Prostate gland (tissue), 2 donors: ENCODE measurements around the gene IMMP1L. TPM values are rescaled to one million over a fixed set of nuclear protein-coding genes. Genes with fewer than 3 reads are reported as not detected.

Experiments
- DNase-seq: peaks from one replicate; pipeline ENCODE4 v3.0.0-alpha.2; 2019; ENCODE audit warnings: low spot score
- H3K27ac ChIP-seq, 2 donors: fragments of 200-600 bp; sonication (generic); 2 replicates each; pipeline ENCODE4 v1.5.1; 2017 to 2019
- H3K27me3 ChIP-seq: fragments of 200-600 bp; sonication (generic); replicated peaks from 2 replicates; pipeline ENCODE4 v1.5.1; 2019; ENCODE audit not compliant: insufficient read depth
- H3K36me3 ChIP-seq, 2 donors: fragments of 200-600 bp; sonication (generic); 1 replicate in 1 of 2; 2 replicates in 1 of 2; pipeline versions ENCODE4 v1.5.1 to v1.8.1; 2017 to 2019
- H3K4me1 ChIP-seq: fragments of 200-600 bp; sonication (generic); replicated peaks from 2 replicates; pipeline ENCODE4 v1.5.1; 2019
- H3K4me3 ChIP-seq, 2 donors: fragments of 200-600 bp; sonication (generic); 2 replicates each; pipeline ENCODE4 v1.5.1; 2017 to 2019
- H3K9me3 ChIP-seq: fragments of 200-600 bp; sonication (generic); 2 replicates; pipeline ENCODE4 v1.5.1; 2017
- CTCF ChIP-seq, 4 experiments: fragments of 200-600 bp in 2 of 4; fragments of 450-650 bp in 2 of 4; sonication (generic) in 2 of 4; IDR thresholded peaks; 1 replicate in 3 of 4; 2 replicates in 1 of 4; pipeline ENCODE4 v1.5.1; 2016 to 2019; ENCODE audit warnings: antibody characterized with exemption in 4 of 4, mild to moderate bottlenecking in 2 of 4, moderate library complexity in 2 of 4
- POLR2A ChIP-seq: fragments of 450-650 bp; IDR thresholded peaks from one replicate; pipeline ENCODE4 v1.6.1; 2016; ENCODE audit warnings: antibody characterized with exemption, mild to moderate bottlenecking
- POLR2AphosphoS5 ChIP-seq: sonication (generic); formaldehyde crosslinking; IDR thresholded peaks from one replicate; pipeline ENCODE4 v1.6.1; 2017; ENCODE audit warnings: antibody characterized with exemption
- WGBS: methylation state at CpG from one replicate; pipeline ENCODE4 v1.1.5; 2018; 5-methylcytosine and 5-hydroxymethylcytosine counted together
- intact Hi-C: fragments of 100-400 bp; cut with DNase I; formaldehyde crosslinking; loops from one replicate; pipeline ENCODE4 v1.14.2; 2022
- total RNA-seq, 2 donors: library from RNA; depleted of rRNA; stranded (reverse); fragments of >200 nt; gene quantifications; one replicate each; pipeline ENCODE4 v1.1.0, GENCODE V29; 2016

Gene IMMP1L
- total RNA-seq, 2 donors from 2014 or later = 25.2 to 72.9 TPM

- intact Hi-C loops = no loop called here
- Histone ChIP-seq H3K4me1 (no peaks in the 10 kb centered on the region), H3K27me3 (no peaks in the 10 kb centered on the region), H3K36me3 (no peaks in the 10 kb centered on the region), H3K9me3 (no peaks in the 10 kb centered on the region), H3K4me3 (no peak overlapping the region), H3K27ac (no peak overlapping the region)
- TF ChIP-seq POLR2AphosphoS5 = no peak
- no peak for TF ChIP-seq CTCF (IDR thresholded peaks at IDR 0.05)
- TF ChIP-seq POLR2A = no peak
- DNase-seq = no peak
- WGBS = 25% methylated on average over 2 of the region's 2 CpGs
Measured at GRCh38 chr11:31421820-31422219, 87.6 kb downstream of the IMMP1L start.

GRCh38 chr11:31419669-31420068 is 89.8 kb downstream of the IMMP1L start:
- no peak for TF ChIP-seq POLR2A
- Histone ChIP-seq H3K9me3 (no peaks in the 10 kb centered on the region), H3K36me3 (no peaks in the 10 kb centered on the region), H3K27me3 (no peaks in the 10 kb centered on the region), H3K4me3 (no peak overlapping the region), H3K4me1 (no peaks in the 10 kb centered on the region), H3K27ac (no peak overlapping the region)
- 60% methylated on average over 1 of the region's 1 CpG for WGBS
- intact Hi-C loops = no loop called here
- no peak for DNase-seq

- TF ChIP-seq CTCF (IDR thresholded peaks at IDR 0.05) (no peak), POLR2A (no peak), POLR2AphosphoS5 (no peak)
- no peaks in the 10 kb centered on the region for H3K9me3 ChIP-seq
- H3K27ac ChIP-seq = no peak overlapping the region
- DNase-seq = no peak
- H3K4me3 ChIP-seq = no peak overlapping the region
- H3K36me3 ChIP-seq = no peaks in the 10 kb centered on the region
- no peaks in the 10 kb centered on the region for H3K4me1 ChIP-seq
- WGBS = 90% methylated on average over 3 of the region's 3 CpGs
- intact Hi-C loops = no loop called here
- no peaks in the 10 kb centered on the region for H3K27me3 ChIP-seq
Measured at GRCh38 chr11:31419138-31419537, 90.3 kb downstream of the IMMP1L start.

- no peaks in the 10 kb centered on the region for H3K36me3 ChIP-seq
- intact Hi-C loops = no loop called here
- DNase-seq = no peak
- no peaks in the 10 kb centered on the region for H3K4me1 ChIP-seq
- H3K27me3 ChIP-seq = no peaks in the 10 kb centered on the region
- H3K9me3 ChIP-seq = no peaks in the 10 kb centered on the region
- TF ChIP-seq CTCF (IDR thresholded peaks at IDR 0.05) (no peak), POLR2A (no peak), POLR2AphosphoS5 (no peak)
- no peak overlapping the region for H3K4me3 ChIP-seq
- H3K27ac ChIP-seq = no peak overlapping the region
- 95% methylated on average over 2 of the region's 2 CpGs for WGBS
Measured at GRCh38 chr11:31417816-31418215, 91.6 kb downstream of the IMMP1L start.

GRCh38 chr11:31417357-31417756 is 92.1 kb downstream of the IMMP1L start:
- Histone ChIP-seq H3K4me3 (no peak overlapping the region), H3K36me3 (no peaks in the 10 kb centered on the region), H3K4me1 (no peaks in the 10 kb centered on the region), H3K9me3 (no peaks in the 10 kb centered on the region), H3K27ac (no peak overlapping the region), H3K27me3 (no peaks in the 10 kb centered on the region)
- DNase-seq = no peak
- intact Hi-C loops = no loop called here
- WGBS = 80% methylated on average over 1 of the region's 1 CpG
- TF ChIP-seq POLR2AphosphoS5 (no peak), POLR2A (no peak), CTCF (IDR thresholded peaks at IDR 0.05) (no peak)
